GM21423 (cell line): ENCODE measurements around the gene YPEL1.
"Not testable (repeated sequence)": the region's sequence is repeated elsewhere in the genome, so short reads cannot be mapped to it uniquely, and the experiment has no call there.

Experiments used
- ATAC-seq: cut with Tn5 transposase; IDR thresholded peaks from one replicate; pipeline ENCODE4 v1.9.1; 2021; ENCODE audit warnings: mild to moderate bottlenecking, moderate library complexity; ENCODE audit not compliant: unreplicated experiment

YPEL1 gene

DNA sequence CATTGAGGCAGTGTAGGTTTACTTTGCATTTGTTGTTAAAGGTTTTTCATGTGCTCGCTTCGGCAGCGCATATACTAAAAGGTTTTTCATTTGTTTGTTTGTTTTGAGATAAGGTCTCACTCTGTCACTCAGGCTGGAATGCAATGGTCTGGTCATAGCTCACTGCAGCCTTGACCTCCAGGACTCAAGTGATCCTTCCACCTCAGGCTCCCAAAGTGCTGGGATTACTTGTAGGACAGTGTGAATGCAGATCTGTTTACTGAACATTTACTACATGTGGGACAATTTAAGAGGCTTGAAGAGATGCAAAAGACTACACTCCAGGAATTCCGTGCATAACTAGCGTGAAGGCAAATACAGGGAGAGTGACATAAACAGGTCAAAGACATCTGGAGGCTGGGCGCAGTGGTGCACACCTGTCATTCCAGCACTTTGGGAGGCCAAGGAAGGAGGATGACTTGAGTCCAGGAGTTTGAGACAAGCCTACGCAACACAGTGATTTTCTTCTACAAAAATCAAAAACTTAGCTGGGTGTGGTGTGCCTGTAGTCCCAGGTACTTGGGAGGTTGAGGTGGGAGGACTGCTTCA lies 34.1 kb downstream of the YPEL1 start:
- no peak for ATAC-seq

DNA sequence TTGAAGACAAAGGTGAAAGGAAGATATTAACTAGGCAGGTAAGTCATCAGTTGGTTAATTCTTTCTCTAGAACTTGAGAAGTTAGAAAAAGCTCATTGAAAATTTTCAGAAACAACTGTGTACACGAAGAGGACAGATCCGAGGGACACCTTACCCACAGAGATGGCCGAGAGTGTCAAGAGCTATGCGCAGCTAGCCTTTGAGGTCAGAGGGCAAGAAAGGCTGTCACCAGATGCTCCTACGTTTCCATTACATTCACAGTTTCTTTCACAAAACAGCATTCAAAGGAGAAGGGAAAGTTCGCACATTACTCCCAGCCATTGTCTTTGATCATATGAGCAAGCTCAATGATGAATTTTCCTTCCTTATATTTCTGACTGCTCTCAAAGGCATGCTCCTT lies 34.8 kb downstream of the YPEL1 start:
- no peak for ATAC-seq

DNA sequence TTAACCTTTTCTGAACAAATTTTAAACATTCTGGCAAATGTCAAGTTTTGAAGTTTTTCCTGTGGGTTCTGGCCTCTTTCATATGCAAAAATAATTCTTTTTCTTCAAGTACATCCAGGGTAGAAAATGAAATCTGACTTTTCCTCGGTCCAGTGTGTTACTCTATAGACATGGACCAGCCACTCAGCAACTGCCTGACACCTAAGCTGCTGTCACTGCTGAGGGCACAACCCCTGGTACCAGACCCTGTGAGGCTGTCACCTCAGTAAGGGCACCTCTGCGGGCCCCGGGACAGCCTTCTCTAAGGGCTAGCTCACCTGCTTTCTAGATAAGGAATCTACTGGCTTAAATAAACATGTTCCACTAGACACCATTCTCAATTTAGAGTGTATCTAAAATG lies 36.0 kb downstream of the YPEL1 start:
- ATAC-seq = no peak

DNA sequence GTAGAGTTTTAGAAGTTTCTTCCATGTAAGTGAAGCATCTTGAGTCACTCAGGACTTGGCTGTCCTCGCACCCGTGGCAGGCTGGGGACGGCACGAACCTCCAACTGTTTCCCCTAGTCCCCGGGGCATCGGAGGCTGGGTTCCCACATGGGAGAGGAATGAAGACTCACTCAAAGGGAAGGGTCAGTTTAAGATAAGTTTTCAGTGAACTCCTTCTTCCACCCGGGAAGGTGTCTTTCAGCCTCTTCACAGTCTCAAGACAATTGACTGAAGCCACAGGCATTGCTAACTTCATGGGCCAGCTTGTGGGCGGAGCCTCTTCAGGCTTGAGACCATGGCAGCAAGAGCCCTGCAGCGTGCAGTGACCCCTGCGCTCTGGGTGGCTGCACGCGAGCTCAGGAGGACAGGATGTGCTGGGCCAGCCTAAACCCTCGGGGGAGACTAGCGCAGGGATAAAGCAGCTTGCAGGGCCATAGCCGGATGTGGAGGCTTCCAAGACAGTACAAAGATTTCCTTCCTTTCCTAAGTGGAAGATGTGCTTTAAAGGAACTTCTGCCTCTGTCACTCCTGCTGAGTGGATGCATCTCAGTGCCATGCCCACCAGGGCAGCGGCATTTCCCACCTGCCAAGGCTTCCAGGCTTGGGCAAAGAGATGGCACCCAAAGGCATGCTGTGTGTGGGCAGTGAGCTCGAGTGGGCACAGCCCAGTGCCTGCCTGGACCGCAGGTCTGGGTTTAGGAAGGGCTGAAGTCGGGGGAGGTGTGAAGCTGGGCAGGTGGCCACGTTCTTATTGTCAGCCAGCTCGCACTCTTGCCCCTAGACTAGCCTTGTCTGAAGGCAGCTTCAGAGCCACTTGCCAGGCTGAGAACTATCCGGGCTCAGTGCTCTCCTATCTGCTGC lies 36.9 kb downstream of the YPEL1 start:
- ATAC-seq = no peak

DNA sequence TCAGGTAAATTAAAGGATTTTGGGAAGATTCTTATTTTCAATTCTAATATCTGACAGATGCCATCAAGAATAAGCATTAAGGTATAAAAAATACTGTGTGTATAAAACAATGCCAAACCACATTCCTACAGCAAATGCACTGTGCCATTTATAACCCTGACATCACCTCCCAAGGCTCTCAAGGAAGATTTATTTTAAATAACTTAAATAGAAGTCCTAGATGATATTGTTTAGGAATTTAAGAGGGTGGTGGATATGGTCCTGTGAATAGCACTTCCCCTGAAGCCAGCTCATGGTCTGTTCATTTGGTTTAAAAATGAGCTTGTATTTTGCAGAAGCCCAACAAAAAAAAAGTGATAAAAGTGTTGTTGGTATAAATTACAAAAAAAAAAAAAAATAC lies 37.7 kb downstream of the YPEL1 start:
- ATAC-seq = no peak

DNA sequence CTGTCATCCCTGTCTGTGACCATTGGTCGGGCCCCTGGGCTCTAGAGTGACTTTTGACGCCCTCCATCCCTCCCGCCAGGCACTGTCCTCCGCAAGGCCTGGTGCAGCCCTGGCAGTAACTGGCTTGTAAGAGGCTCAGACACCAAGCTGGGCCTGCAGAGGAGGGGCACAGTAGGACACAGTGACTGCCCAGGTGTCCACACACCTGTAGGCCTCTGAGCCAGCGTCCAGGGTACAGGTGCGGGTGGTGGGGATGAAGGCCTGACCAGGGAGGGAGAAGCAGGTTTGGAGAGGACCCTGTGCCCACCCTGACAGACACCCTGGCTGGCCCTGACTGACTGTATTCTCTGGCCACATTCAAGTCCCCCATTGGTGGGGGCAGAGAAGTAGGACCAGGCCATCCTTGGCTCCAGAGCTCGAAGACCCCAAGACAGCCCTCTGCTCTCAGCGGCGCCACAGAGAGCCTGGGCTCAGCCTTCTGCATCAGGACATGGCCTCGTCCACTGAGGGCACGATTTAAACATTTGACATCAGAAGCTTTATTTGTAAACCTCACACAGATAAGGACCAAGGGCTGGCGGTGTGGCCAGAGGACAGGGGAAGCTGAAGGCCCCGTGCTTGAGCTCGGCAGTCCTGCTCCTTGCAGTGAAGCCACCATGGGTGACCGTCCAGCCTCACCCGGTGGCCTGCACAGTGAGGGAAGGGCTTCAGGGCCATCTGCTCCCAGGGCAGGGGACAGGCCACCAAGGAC lies 38.4 kb downstream of the YPEL1 start:
- ATAC-seq = no peak

DNA sequence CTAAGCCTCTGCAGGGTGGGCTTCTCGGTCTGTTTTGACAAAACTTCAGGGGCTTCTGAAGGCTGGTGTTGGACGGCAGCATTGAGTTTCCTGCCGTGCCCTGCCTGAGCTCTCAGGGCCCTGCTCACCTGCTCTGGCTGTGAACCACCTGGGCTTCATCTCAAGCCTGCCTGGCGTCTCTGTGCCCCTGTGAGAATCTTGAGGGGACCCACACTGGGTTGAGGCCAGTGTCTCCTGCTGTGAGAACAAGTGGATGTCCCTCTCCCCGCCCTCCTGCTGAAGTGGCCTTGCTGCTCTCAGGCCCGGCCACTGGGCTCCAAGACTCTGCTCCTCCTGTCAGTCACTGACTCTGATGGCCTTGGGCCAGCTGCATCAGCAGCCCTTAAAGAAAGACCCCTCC lies 39.5 kb downstream of the YPEL1 start:
- ATAC-seq = no peak

DNA sequence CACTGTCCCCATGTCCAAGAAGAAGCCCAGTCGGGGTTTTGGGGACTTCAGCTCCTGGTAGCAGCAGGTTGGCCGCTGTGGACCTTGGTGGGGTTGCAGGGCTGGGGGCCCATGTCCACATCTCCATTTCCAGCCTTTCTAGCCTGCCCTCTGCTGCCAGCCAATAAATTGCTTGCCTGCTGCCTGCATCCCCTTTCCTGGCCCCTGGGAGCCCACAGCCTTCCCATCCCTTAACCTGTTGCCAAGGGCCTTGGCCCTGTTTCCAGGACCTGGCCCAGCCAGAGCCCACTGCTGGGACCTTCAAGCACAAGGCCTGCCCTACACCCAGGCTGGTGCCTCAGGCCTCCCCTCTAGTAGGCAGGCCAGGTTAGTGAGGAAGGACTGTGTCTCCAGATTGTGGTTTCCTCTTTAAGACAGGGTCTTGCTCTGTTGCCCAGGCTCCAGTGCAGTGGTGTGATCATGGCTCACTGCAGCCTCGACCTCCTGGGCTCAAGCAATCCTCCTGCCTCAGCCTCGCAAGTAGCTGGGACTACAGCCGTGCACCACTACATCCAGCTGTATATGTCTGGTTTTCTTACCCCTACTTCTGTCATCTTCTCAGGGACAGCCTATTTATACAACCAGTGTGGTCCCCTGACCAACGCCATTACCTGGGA lies 40.0 kb downstream of the YPEL1 start:
- no peak for ATAC-seq

DNA sequence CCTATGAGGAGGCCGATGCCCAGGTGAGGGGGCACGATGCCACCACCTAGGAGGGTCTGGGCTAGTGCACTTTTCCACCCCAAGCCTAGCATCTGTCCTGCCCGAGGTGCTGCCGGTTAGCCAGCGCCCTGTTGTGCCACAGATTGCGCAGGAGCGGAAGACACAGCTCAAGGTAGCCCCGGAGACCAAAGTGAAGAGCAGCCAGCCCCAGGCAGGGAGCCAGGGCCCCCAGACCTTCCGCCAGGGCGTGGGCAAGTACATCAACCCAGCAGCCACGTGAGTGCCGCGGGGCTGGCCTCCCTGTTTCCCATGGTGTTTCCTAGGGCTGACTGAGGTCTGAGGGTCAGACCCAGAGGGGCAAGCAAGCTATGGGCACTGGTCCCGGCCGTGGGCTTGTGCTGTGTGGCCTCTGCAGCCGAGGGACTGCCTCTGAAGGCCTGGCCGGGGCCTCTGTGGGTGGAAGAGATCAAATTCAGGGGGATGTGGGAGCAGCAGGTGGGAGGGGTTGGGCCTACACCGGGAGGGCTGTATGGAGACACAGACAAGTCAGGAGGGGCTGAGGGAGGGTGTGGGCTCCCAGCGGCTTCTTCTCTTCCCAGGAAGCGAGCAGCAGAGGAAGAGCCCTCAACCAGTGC lies 40.7 kb downstream of the YPEL1 start:
- no peak for ATAC-seq

DNA sequence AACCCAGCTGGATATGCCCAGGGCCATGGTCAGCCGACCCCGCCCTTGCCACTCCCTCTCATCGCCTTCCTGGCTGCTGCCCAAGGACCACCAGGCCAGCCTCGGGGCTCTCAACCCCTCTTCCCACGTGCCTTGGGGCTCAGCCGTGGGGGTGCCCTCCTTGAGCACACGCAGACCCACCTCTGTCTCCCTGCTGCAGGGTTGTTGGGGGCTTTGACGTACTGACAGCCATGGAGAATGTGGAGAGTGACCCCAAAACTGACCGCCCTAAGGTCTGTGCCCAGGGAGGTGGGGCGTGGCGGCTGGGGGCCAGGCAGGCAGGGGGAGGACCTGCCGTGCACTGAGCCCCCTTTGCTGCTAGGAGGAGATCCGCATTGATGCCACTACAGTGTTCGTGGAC lies 41.2 kb downstream of the YPEL1 start:
- ATAC-seq = no peak

DNA sequence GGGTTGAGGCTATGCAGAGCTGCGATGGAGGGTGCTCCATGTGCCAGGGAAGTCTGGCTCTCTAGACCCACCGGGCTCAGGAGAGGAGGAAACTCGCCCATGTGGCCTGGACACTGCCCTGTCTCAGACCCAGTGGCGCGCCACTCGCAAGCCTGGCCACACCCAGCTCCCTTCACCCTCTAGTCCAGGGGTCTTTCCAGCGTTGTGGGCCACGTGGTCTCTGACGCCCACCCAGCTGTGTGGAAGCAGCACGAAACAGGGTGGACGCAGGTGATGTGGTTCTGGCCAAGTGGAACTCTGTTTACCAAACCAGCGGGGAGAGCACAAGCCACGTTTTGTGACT lies 41.6 kb downstream of the YPEL1 start:
- no peak for ATAC-seq

DNA sequence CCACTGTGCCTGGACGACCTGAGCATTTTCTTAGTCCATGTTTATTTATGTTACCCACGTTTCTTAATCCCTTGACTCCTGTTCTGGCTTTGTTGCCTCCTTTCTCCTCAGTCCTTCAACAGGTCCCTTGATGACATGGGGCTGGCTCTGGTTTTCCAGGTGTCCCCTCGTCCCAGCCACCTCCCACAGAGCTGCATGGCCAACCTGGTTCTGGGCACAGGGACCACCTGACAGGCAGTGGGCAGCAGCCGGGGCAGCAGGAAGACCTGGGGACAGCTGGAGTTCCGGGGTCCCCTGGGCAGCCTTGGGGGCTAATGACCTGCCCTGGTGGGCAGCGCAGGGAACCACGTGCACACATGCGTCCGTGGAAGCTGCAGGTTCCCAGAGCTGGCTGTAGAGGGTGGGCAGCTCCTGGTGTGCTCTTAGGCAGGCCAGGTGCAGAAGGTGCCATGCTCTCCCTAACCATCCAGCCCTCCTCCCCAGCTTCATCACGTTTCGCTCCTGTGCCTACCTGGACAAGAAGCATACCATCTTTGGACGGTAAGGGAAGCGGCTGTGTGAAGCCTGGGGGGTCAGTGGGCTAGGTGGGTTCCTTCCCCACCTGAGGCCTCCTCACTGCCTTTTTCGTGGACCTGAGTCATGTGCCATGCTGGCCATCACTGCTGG lies 42.1 kb downstream of the YPEL1 start:
- no peak for ATAC-seq

DNA sequence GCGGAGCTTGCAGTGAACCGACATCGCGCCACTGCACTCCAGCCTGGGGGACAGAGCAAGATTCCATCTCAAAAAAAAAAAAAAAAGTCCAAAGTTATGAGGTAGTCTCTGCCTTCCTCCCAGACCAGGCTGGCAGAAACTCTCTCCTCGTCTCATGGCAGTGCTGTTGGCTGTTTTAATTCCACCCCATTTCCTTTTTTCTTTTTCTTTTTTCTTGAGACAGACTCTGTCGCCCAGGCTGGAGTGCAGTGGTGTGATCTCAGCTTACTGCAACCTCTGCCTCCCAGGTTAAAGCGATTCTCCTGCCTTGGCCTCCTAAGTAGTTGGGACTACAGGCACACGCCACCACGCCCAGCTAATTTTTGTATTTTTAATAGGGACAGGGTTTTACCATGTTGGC lies 42.7 kb downstream of the YPEL1 start:
- ATAC-seq = not testable (repeated sequence)

DNA sequence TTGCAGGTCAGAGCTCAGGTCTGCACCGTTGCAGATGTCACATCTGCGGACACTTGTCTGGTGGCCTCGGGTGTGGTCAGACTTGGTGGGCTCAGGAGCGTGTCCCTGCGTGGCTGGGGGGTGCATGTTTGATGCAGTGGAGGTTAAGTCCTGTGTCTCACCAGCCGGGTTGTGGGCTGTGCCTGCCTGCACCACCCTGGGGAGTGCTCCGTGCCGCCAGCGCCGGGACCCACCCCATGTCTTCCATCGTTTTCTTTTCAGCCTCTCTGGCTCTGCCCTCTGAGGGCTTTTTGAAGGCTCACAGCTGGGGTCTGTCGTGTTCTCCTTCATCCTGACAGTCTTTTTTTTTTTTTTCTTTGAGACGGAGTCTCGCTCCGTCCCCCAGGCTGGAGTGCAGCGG lies 43.8 kb downstream of the YPEL1 start:
- no peak for ATAC-seq

DNA sequence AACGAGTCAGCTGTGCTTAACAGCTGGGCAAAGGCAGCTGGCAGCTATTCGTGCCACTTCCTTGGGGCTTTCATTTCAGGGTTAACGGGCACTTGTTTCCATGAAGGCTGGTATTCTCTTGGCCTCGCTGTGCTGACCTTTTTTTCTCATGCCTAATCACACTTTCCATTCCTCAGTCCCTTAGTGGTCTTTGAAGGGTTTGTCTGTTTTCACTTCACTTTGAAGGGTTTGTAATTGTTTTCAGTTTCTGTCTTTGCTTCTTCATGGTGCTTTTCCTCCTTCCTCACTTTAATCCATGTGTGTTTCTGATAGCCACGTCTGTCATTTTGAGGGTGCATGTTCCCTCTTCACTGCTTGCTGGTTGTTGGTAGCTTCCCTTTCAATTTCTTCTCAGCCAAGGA lies 45.2 kb downstream of the YPEL1 start:
- no peak for ATAC-seq

DNA sequence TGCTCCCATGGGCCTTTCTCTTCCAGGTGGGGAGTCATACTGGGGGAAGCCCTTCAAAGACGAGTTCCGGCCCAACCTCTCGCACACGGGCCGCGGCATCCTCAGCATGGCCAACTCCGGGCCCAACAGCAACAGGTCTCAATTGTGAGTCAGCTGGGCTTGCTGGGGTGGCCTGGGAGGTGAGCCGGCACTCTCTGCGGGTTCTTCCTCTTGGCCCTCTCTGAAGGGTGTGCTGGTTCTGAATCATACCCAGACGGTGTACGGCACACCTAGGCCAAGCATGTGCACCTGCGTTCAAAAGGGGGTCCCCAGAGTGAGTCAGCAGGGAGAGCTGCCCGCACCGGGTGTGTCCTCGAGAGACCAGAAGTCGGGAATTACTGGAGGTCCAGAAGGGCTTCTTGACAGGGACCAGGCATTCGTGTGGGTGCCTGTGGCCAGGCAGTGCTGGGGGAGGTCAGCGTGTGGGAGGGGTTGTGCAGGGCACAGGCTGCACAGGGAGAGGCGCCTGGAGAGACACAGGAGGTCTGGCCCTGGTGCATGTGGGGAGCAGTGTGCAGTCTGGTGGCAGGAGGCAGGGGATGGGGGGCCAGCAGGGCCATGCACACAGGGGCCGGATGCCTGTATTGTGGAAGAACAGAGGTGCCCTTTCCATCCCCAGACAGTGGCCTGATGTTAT lies 46.8 kb downstream of the YPEL1 start:
- no peak for ATAC-seq

DNA sequence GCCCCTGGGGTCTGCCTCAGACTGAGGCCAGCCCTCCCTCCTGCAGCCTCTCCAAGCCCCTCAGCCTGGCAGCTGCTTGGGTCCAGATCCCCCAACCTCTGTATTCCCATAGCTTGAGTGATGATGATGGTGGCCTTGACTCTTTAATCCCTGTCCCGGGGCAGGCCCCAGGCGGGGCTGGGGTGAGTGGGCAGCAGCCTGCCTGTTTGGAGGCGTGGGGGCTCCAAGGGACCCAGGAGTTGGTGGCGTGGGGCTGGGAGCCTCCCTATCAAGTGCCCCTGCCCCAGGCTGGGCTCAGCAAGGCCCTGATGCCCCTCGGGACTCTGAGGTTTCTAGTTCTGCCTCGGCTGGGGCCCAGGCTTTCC lies 47.3 kb downstream of the YPEL1 start:
- ATAC-seq = no peak

DNA sequence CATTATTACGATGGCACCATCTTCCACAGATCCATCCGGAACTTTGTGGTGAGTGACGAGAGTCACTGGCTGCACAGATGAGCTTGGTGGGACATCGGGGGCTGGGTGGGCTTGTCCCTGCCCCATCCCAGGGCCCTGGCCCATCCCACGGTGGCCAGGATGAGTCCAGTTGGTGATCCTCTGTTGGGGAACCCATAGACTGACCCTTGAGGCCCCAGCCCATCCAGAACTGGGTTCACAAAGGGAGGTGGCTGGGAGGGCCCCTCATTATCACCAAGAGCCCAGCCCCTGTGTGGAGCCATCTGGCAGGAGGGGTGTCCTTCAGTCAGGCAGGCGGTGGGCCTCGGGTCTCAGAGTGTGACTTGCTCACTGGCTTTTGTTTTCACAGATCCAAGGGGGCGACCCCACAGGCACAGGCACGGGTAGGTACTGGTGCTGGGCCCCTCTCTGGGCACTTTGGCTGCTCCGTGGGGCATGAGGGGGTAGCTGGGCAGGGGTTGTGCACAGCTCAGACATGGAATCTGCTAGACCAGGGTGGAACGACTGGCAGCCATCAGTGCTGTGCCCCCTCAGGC lies 47.8 kb downstream of the YPEL1 start:
- ATAC-seq = no peak

DNA sequence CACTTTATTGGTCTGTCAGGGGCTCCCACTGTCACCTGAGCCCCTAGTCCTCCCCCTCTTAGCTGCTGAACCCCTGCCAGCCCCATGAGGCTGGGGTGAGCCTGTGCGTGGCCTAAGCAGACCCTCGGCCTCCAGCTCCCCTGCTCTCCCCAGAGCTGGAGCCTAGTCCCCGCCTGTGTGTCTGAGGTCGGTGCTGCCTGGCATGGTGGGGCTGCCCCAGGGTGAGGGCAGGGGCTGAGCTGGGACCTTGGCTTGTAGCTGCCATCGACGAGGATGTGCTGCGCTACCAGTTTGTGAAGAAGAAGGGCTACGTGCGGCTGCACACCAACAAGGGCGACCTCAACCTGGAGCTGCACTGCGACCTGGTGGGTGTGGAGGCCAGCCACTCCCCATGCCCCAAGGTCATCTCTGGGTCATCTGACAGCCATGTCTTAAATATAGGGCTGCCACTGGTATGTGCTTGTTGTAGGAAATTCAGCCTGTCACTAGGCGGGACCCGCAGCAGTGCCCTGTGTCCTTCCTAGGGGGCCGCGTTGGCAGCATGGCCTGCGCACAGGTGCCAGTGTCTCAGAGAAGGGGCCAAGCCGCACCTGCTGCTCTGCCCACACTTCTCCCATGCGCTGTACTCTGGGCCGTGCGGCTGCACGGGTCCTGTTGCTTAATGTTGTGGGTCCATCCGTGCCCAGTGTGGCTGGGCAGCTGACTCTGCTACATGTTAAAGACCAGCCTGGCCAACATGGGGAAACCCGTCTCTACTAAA lies 48.8 kb downstream of the YPEL1 start:
- ATAC-seq = no peak
